Measurements from ENCODE around the gene HMGXB3. TPM values are rescaled to one million over a fixed set of nuclear protein-coding genes. Genes with fewer than 3 reads are reported as not detected.

Gene HMGXB3
- total RNA-seq, 6 experiments from 2014 or later, result 7.7 to 28.3 (median 12.2) TPM

DNA sequence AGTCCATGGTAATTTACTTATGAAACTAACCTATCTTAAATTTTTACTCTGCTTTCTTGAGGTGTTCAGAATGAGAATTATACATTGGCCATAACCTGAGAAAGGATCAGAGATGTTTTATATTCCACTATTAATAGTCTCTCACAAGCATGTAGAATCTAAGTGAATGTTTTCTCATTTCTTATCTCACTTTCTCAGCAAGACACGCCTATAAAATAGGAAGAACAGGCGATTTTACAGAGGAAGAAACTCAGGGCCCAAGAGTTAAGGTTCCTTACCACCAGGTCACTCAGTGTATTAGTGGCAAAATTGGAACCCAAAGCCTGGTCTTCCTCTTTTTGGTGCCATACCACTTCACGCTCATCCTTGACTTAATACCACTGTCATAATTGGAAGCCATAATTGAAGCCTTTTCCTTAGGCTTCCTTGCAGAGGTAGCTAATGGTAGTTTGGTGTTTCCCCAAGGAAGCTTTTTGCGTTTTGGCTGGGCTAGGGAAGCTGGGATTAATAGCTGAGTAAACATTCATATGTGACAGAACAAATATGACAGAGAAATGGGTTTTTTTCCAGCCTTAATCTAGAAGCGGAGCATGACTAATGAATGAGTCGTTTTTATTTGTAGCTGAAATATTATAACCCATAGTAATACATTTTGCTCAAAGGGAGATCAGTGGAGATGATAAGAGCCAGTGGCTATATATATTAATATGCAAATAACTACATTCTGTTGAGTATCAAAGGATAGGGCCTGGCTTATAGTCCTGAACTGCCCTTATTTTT is 16.9 kb downstream of the HMGXB3 start:
- no peak overlapping the region for H3K27ac ChIP-seq
- no peaks in the 10 kb centered on the region for H3K27me3 ChIP-seq
- no peak for TF ChIP-seq POLR2A (IDR thresholded peaks at IDR 0.05)
- TF ChIP-seq, protein P1, sequence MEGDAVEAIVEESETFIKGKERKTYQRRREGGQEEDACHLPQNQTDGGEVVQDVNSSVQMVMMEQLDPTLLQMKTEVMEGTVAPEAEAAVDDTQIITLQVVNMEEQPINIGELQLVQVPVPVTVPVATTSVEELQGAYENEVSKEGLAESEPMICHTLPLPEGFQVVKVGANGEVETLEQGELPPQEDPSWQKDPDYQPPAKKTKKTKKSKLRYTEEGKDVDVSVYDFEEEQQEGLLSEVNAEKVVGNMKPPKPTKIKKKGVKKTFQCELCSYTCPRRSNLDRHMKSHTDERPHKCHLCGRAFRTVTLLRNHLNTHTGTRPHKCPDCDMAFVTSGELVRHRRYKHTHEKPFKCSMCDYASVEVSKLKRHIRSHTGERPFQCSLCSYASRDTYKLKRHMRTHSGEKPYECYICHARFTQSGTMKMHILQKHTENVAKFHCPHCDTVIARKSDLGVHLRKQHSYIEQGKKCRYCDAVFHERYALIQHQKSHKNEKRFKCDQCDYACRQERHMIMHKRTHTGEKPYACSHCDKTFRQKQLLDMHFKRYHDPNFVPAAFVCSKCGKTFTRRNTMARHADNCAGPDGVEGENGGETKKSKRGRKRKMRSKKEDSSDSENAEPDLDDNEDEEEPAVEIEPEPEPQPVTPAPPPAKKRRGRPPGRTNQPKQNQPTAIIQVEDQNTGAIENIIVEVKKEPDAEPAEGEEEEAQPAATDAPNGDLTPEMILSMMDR (IDR thresholded peaks at IDR 0.05), result no peak
- ATAC-seq (no peak), DNase-seq (no peak)
- H3K36me3 ChIP-seq, result peaks cover 0 to 79% (median 24%) of the 10 kb centered on the region in 4 donors
- H3K4me3 ChIP-seq, result no peak overlapping the region
- intact Hi-C loops (cut with DNase I), result no loop called here
- no peaks in the 10 kb centered on the region for H3K4me1 ChIP-seq
- peaks cover 0 to 3% (median 0%) of the 10 kb centered on the region in 4 donors for H3K9me3 ChIP-seq
- WGBS (ENCODE audit: insufficient coverage, low coverage, low lambda C conversion rate, missing lambda C conversion rate), result 79% methylated on average over 6 of the region's 6 CpGs

- intact Hi-C loops (cut with DNase I), result no loop called here
- ATAC-seq, result no peak
- H3K27ac ChIP-seq, result no peak overlapping the region
- TF ChIP-seq, protein P1 (IDR thresholded peaks at IDR 0.05), result no peak
- TF ChIP-seq POLR2A (IDR thresholded peaks at IDR 0.05), result no peak
- WGBS (ENCODE audit: insufficient coverage, low coverage, low lambda C conversion rate, missing lambda C conversion rate), result 80% methylated on average over 1 of the region's 1 CpG
- peaks cover 0 to 3% (median 0%) of the 10 kb centered on the region in 4 donors for H3K9me3 ChIP-seq
- no peak for DNase-seq
- H3K4me3 ChIP-seq, result no peak overlapping the region
- H3K4me1 ChIP-seq, result no peaks in the 10 kb centered on the region
- H3K36me3 ChIP-seq, result peaks cover 0 to 75% (median 18%) of the 10 kb centered on the region in 4 donors
- H3K27me3 ChIP-seq, result no peaks in the 10 kb centered on the region
Measured at GRCh38 chr5:150020249-150020648, 19.7 kb downstream of the HMGXB3 start.

GRCh38 chr5:150021491-150022157 is 21.1 kb downstream of the HMGXB3 start:
- WGBS (ENCODE audit: insufficient coverage, low coverage, low lambda C conversion rate, missing lambda C conversion rate), result 75% methylated on average over 4 of the region's 13 CpGs
- H3K4me3 ChIP-seq, result no peak overlapping the region
- H3K27ac ChIP-seq, result no peak overlapping the region
- H3K36me3 ChIP-seq, result peaks cover 6 to 80% (median 20%) of the 10 kb centered on the region in 4 donors
- no peaks in the 10 kb centered on the region for H3K9me3 ChIP-seq
- intact Hi-C loops (cut with DNase I), result no loop called here
- no peak for DNase-seq
- peak; percentile 34 to 63 (median 54) for ATAC-seq
- H3K27me3 ChIP-seq, result no peaks in the 10 kb centered on the region
- H3K4me1 ChIP-seq, result no peaks in the 10 kb centered on the region
- TF ChIP-seq POLR2A (IDR thresholded peaks at IDR 0.05), result no peak
- TF ChIP-seq, protein P1 (IDR thresholded peaks at IDR 0.05), result no peak

- H3K27me3 ChIP-seq, result no peaks in the 10 kb centered on the region
- 100% methylated on average over 1 of the region's 1 CpG for WGBS (ENCODE audit: insufficient coverage, low coverage, low lambda C conversion rate, missing lambda C conversion rate)
- H3K27ac ChIP-seq, result no peak overlapping the region
- peaks cover 7 to 85% (median 20%) of the 10 kb centered on the region in 4 donors for H3K36me3 ChIP-seq
- no peaks in the 10 kb centered on the region for H3K4me1 ChIP-seq
- H3K4me3 ChIP-seq, result no peak overlapping the region
- H3K9me3 ChIP-seq, result no peaks in the 10 kb centered on the region
- DNase-seq (no peak), ATAC-seq (peak; percentile 16 to 72 (median 40))
- TF ChIP-seq POLR2A (IDR thresholded peaks at IDR 0.05), result no peak
- TF ChIP-seq, protein P1 (IDR thresholded peaks at IDR 0.05), result no peak
- intact Hi-C loops (cut with DNase I), result no loop called here
Measured at GRCh38 chr5:150022158-150022531, 21.6 kb downstream of the HMGXB3 start.
